ENCODE data around the gene RRAGA.
"Not testable (repeated sequence)": the region's sequence is repeated elsewhere in the genome, so short reads cannot be mapped to it uniquely, and the experiment has no call there.

RRAGA gene

DNA sequence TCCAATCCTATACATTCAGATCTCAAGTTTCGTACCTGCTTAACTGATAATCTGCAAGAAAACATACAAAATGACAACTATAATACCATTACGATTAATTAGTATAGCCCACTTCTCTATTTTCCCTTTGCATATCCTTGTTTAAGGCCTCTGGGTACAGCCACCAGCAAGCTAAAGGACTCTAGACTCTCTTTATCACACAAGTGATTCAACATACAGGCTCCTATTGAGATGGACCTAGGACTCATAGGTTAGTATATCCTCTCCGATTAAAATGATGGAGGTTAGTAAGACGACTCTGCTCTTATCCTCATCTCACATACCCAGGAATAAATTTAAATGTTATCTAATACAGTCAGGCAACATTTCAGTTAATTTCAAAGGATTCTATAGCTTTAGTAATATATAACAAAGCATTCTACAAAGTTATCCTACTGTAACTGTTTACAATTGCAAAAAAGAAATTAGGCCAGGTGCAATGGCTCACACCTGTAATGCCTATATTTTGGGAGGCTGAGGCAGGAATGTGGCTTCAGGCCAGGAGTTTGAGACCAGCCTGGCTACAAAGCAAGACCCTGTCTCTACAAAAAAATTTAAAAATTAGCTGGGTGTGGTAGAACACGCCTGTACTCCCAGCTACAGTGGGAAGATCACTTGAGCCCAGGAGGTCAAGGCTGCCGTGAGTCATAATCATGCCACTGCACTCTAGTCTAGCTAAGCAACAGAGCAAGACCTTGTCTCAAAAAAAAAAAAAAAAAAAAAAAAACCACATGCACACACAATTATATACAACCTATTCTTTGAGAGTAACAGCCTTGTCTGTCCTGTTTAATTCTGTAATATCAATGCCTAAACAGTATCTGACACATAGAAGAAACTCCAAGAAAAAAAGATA is 38.1 kb downstream of the RRAGA start:
- no peak for DNase-seq (ENCODE audit: low spot score)

GRCh38 chr9:19097431-19097830 is 48.2 kb downstream of the RRAGA start:
- DNase-seq (ENCODE audit: low spot score) = not testable (repeated sequence)

Data from germinal center (tissue), 1 donor.